Mesendoderm (in vitro differentiated cells): Measurements from ENCODE around the gene LMBRD2.
"Not testable (repeated sequence)": the region's sequence is repeated elsewhere in the genome, so short reads cannot be mapped to it uniquely, and the experiment has no call there.

Source experiments
- DNase-seq: peaks from one replicate; pipeline ENCODE4 v3.0.0; 2013
- H2AK5ac ChIP-seq: 2 replicates; pipeline ENCODE4 v1.6.1; 2013; ENCODE audit warnings: low read length, inconsistent platforms
- H2BK120ac ChIP-seq: 2 replicates; pipeline ENCODE4 v1.6.1; 2013; ENCODE audit warnings: low read depth, mild to moderate bottlenecking, low read length, moderate library complexity, mixed read lengths
- H2BK15ac ChIP-seq: replicated peaks from 2 replicates; pipeline ENCODE4 v1.6.1; 2013; ENCODE audit warnings: low read depth, mild to moderate bottlenecking, moderate library complexity
- H2BK5ac ChIP-seq: 2 replicates; pipeline ENCODE4 v1.6.1; 2013; ENCODE audit warnings: low read length, inconsistent platforms
- H3K18ac ChIP-seq: 2 replicates; pipeline ENCODE4 v1.6.1; 2013; ENCODE audit warnings: mild to moderate bottlenecking, low read length, mixed read lengths
- H3K23ac ChIP-seq: one replicate; pipeline ENCODE4 v1.6.1; 2013; ENCODE audit warnings: low read length
- H3K27ac ChIP-seq: 2 replicates; pipeline ENCODE4 v1.5.1; 2013; ENCODE audit warnings: low read depth, mild to moderate bottlenecking, inconsistent platforms, low read length, moderate library complexity
- H3K27me3 ChIP-seq: 2 replicates; pipeline ENCODE4 v1.6.1; 2013; ENCODE audit warnings: low read length, control low read depth, mild to moderate bottlenecking, inconsistent platforms; ENCODE audit not compliant: insufficient read depth, poor library complexity
- H3K36me3 ChIP-seq: 2 replicates; pipeline ENCODE4 v1.6.1; 2013; ENCODE audit warnings: low read length, inconsistent platforms; ENCODE audit not compliant: control insufficient read depth, insufficient read depth
- H3K4ac ChIP-seq: one replicate; pipeline ENCODE4 v1.6.1; 2013; ENCODE audit warnings: low read depth, mild to moderate bottlenecking, low read length, moderate library complexity
- H3K4me1 ChIP-seq: 2 replicates; pipeline ENCODE4 v1.6.1; 2013; ENCODE audit warnings: low read depth, low read length, inconsistent platforms; ENCODE audit not compliant: control insufficient read depth
- H3K4me2 ChIP-seq: 2 replicates; pipeline ENCODE4 v1.6.1; 2013; ENCODE audit warnings: low read length
- H3K4me3 ChIP-seq: 2 replicates; pipeline ENCODE4 v1.5.1; 2013; ENCODE audit warnings: mild to moderate bottlenecking, low read length
- H3K56ac ChIP-seq: one replicate; pipeline ENCODE4 v1.6.1; 2013; ENCODE audit warnings: low read length
- H3K79me1 ChIP-seq: 2 replicates; pipeline ENCODE4 v1.6.1; 2013; ENCODE audit warnings: low read length, inconsistent platforms
- H3K79me2 ChIP-seq: 2 replicates; pipeline ENCODE4 v1.6.1; 2013; ENCODE audit warnings: mild to moderate bottlenecking, low read length; ENCODE audit not compliant: control insufficient read depth, insufficient read depth
- H3K9ac ChIP-seq: 2 replicates; pipeline ENCODE4 v1.6.1; 2013; ENCODE audit warnings: low read length, inconsistent platforms
- H4K5ac ChIP-seq: one replicate; pipeline ENCODE4 v1.6.1; 2013; ENCODE audit warnings: low read length
- H4K8ac ChIP-seq: one replicate; pipeline ENCODE4 v1.6.1; 2013; ENCODE audit warnings: low read depth, mild to moderate bottlenecking, control low read depth, low read length, moderate library complexity
- WGBS: extraction: QIAGEN DNeasy Blood & Tissue Kit; methylation state at CpG from one replicate; pipeline ENCODE4 v1.1.7; 2013; ENCODE audit warnings: low lambda C conversion rate, missing lambda C conversion rate; ENCODE audit not compliant: insufficient coverage; ENCODE audit errors: extremely low coverage; 5-methylcytosine and 5-hydroxymethylcytosine counted together

LMBRD2 gene

DNA sequence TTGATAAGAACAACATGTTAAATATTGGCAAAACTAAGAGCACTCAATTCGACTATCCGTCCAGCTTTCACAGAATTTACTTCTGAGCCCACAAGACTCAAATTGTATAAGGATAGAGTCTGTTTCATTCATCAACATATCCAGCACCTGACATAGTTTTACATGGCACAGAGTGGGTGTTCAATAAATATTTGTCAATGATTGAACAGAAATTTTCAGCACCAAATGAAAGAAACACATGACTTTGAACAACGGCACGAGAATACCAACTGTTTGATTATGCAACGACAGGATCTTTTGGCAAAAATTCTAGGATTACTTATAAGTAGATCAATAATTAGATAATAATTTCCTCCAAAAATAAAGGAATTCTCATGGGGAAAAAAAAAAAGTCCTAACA is 42.1 kb upstream of the LMBRD2 start:
- Histone ChIP-seq H4K8ac (no peak overlapping the region), H3K36me3 (peaks cover 2% of the 10 kb centered on the region), H3K79me2 (no peaks in the 10 kb centered on the region), H4K5ac (no peak overlapping the region), H3K27ac (no peak overlapping the region), H3K9ac (no peak overlapping the region), H2BK15ac (no peak overlapping the region), H3K4me1 (no peaks in the 10 kb centered on the region), H3K4ac (no peak overlapping the region), H2BK120ac (no peak overlapping the region), H3K23ac (no peak overlapping the region), H3K56ac (no peak overlapping the region), H3K4me2 (no peak overlapping the region), H3K18ac (no peak overlapping the region), H3K79me1 (no peaks in the 10 kb centered on the region), H3K27me3 (no peaks in the 10 kb centered on the region), H3K4me3 (no peak overlapping the region), H2AK5ac (no peak overlapping the region), H2BK5ac (no peak overlapping the region)
- WGBS: no CpG with 5 or more reads among the region's 5 CpGs
- no peak for DNase-seq

DNA sequence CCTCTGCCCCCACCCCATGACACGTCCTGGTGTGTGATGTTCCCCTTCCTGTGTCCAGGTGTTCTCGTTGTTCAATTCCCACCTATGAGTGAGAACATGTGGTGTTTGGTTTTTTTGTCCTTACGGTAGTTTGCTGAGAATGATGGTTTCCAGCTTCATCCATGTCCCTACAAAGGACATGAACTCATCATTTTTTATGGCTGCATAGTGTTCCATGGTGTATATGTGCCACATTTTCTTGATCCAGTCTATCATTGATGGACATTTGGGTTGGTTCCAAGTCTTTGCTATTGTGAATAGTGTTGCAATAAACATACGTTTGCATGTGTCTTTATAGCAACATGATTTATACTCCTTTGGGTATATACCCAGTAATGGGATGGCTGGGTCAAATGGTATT is 32.7 kb upstream of the LMBRD2 start:
- not testable (repeated sequence) for H3K4me2 ChIP-seq, H2BK120ac ChIP-seq, H3K79me2 ChIP-seq, DNase-seq, H3K18ac ChIP-seq, H3K4me1 ChIP-seq, H3K27ac ChIP-seq, H2BK15ac ChIP-seq, H2AK5ac ChIP-seq, H4K5ac ChIP-seq, H3K27me3 ChIP-seq, H3K56ac ChIP-seq, H3K4me3 ChIP-seq, H4K8ac ChIP-seq, H3K36me3 ChIP-seq, H3K4ac ChIP-seq, H3K23ac ChIP-seq, H2BK5ac ChIP-seq, H3K79me1 ChIP-seq, H3K9ac ChIP-seq
- no CpG with 5 or more reads among the region's 4 CpGs for WGBS

DNA sequence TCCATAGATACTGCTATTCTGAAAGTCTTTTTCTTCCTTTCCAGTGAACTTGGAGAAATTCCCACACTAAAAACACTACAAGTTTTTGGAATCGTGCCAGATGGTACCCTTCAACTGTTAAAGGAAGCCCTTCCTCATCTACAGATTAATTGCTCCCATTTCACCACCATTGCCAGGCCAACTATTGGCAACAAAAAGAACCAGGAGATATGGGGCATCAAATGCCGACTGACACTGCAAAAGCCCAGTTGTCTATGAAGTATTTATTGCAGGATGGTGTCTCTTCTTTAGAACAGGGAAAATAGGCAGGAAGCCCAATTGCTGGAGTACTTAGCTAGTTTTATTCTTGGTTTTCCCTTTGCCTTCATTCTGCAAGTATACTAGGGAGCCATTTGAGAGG is 30.1 kb upstream of the LMBRD2 start:
- no CpG with 5 or more reads among the region's 2 CpGs for WGBS

DNA sequence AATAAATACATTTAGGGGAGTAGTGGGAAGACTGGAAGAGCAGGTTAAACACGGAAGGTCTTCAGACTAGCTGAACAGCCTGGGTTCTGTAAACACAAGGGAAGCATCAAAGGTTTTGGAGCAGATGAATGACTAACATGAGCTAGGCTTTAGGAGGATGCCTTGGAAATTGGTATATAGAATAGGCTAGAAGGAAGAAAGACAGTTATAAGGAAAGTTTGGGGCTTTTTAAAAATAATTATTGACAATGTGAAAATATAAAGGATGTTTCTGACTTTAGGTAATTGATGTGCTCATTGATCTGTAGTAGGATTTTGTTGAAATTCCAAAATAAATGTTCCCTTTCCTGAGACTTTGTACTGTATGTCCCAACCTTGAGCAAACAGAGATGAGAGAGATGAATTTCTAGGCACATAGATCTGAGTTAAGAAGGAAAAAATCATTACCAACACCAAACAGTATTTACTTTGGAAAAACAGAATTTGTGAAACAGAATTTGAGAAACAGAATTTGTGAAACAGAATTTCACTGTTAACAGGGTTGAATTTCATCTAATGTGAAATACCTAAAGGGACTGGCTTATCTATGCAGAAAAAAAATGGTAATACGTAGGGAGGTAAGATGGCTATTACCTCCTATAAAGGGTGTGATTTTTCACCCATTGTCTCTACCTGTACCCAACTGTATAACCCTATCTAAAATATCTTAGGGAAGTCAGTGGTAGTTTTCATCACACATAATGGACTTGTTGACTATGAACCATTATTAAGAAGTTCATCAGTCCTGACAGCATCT is 29.1 kb upstream of the LMBRD2 start:
- no peaks in the 10 kb centered on the region for H3K79me2 ChIP-seq
- H3K27me3 ChIP-seq: no peaks in the 10 kb centered on the region
- H3K27ac ChIP-seq: no peak overlapping the region
- no peak overlapping the region for H4K8ac ChIP-seq
- H3K4ac ChIP-seq: no peak overlapping the region
- no peak overlapping the region for H4K5ac ChIP-seq
- no peak overlapping the region for H3K9ac ChIP-seq
- WGBS: no CpG with 5 or more reads among the region's 2 CpGs
- no peaks in the 10 kb centered on the region for H3K4me1 ChIP-seq
- no peak overlapping the region for H2AK5ac ChIP-seq
- H3K4me2 ChIP-seq: no peak overlapping the region
- no peaks in the 10 kb centered on the region for H3K36me3 ChIP-seq
- no peak for DNase-seq
- H2BK120ac ChIP-seq: no peak overlapping the region
- H2BK15ac ChIP-seq: no peak overlapping the region
- no peak overlapping the region for H2BK5ac ChIP-seq
- no peaks in the 10 kb centered on the region for H3K79me1 ChIP-seq
- no peak overlapping the region for H3K23ac ChIP-seq
- H3K56ac ChIP-seq: no peak overlapping the region
- H3K4me3 ChIP-seq: no peak overlapping the region
- no peak overlapping the region for H3K18ac ChIP-seq

More for the DNA sequence above, 30.1 kb upstream of the LMBRD2 start:
- Histone ChIP-seq H3K9ac (no peak overlapping the region), H3K27ac (no peak overlapping the region), H2BK120ac (no peak overlapping the region), H3K36me3 (no peaks in the 10 kb centered on the region), H3K79me2 (no peaks in the 10 kb centered on the region), H3K18ac (no peak overlapping the region), H2AK5ac (no peak overlapping the region), H2BK5ac (no peak overlapping the region), H3K23ac (no peak overlapping the region), H3K4me3 (no peak overlapping the region), H4K8ac (no peak overlapping the region), H3K4me2 (no peak overlapping the region), H4K5ac (no peak overlapping the region), H3K79me1 (no peaks in the 10 kb centered on the region), H3K56ac (no peak overlapping the region), H2BK15ac (no peak overlapping the region), H3K27me3 (no peaks in the 10 kb centered on the region), H3K4me1 (no peaks in the 10 kb centered on the region), H3K4ac (no peak overlapping the region)
- no peak for DNase-seq

DNA sequence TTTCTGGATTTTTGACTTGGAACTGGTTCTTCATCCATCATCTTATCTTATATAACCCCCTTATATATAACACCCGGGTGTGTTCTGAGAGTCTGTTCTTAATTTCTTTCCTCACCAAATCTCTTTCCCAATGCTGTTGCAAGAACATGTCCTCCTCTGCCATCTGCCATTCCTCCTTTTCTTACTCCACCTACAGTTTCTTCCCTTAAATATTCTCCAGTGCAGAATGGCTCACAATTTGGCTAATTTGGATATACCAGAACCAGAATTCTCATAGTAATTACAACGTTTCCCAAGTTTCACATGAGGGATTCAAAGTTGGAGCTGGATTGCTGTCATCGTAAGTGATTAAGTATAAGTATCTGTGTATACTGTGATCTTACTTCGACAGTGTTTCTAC is 28.3 kb upstream of the LMBRD2 start:
- Histone ChIP-seq H3K36me3 (peaks cover under 1% of the 10 kb centered on the region), H3K4me1 (no peaks in the 10 kb centered on the region)
- WGBS: no CpG with 5 or more reads among the region's 4 CpGs

DNA sequence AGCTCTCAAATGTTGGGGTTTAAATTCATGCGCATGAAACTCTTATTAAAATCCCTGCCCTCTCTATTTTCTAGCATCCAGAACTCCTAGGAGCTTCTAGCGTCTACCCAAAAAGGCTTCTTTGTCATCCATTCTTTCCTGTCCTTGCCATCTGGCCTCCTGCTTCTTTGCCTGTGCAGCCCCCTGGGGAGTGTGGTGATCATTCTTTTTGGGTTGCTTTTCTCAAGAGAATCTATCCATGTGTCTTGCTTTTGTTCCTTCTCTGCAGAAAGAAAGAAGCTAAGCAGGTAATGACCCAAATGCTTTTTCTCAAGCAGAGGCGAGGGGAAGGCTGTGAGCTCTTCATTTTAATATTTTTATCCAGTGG is 26.8 kb upstream of the LMBRD2 start:
- H3K4me3 ChIP-seq: no peak overlapping the region
- no peaks in the 10 kb centered on the region for H3K79me1 ChIP-seq
- H3K9ac ChIP-seq: no peak overlapping the region
- peaks cover 3% of the 10 kb centered on the region for H3K36me3 ChIP-seq
- H4K5ac ChIP-seq: no peak overlapping the region
- no peaks in the 10 kb centered on the region for H3K79me2 ChIP-seq
- no peaks in the 10 kb centered on the region for H3K27me3 ChIP-seq
- H2BK120ac ChIP-seq: no peak overlapping the region
- no peak overlapping the region for H3K4ac ChIP-seq
- H3K18ac ChIP-seq: no peak overlapping the region
- no peak overlapping the region for H4K8ac ChIP-seq
- no peak overlapping the region for H3K4me2 ChIP-seq
- no peak overlapping the region for H2AK5ac ChIP-seq
- DNase-seq: no peak
- no peak overlapping the region for H3K27ac ChIP-seq
- no peaks in the 10 kb centered on the region for H3K4me1 ChIP-seq
- no peak overlapping the region for H2BK15ac ChIP-seq
- no peak overlapping the region for H3K23ac ChIP-seq
- H3K56ac ChIP-seq: no peak overlapping the region
- no peak overlapping the region for H2BK5ac ChIP-seq
- WGBS: no CpG with 5 or more reads among the region's 3 CpGs

More for the DNA sequence above, 28.3 kb upstream of the LMBRD2 start:
- Histone ChIP-seq H3K27ac (no peak overlapping the region), H2BK120ac (no peak overlapping the region), H3K4me2 (no peak overlapping the region), H2BK15ac (no peak overlapping the region), H2AK5ac (no peak overlapping the region), H4K8ac (no peak overlapping the region), H2BK5ac (no peak overlapping the region), H3K79me2 (no peaks in the 10 kb centered on the region), H3K4ac (no peak overlapping the region), H3K4me3 (no peak overlapping the region), H3K27me3 (no peaks in the 10 kb centered on the region), H4K5ac (no peak overlapping the region), H3K56ac (no peak overlapping the region), H3K23ac (no peak overlapping the region), H3K18ac (no peak overlapping the region), H3K79me1 (no peaks in the 10 kb centered on the region), H3K9ac (no peak overlapping the region)
- no peak for DNase-seq
